Stimulated activated CD4-positive, alpha-beta T cell treated with anti-CD3 and anti-CD28 coated beads, Interleukin-4, amount 100 ng/mL, for 4 hours (primary cell): ENCODE measurements around the gene PSMB8.
A peak's percentile ranks its signal among the peaks of the same experiment; 100 is the strongest.

ENCODE experiments used
- DNase-seq, 2 experiments: peaks; one replicate each; pipeline ENCODE4 v3.0.0-alpha.2; 2020

The PSMB8 gene

DNA sequence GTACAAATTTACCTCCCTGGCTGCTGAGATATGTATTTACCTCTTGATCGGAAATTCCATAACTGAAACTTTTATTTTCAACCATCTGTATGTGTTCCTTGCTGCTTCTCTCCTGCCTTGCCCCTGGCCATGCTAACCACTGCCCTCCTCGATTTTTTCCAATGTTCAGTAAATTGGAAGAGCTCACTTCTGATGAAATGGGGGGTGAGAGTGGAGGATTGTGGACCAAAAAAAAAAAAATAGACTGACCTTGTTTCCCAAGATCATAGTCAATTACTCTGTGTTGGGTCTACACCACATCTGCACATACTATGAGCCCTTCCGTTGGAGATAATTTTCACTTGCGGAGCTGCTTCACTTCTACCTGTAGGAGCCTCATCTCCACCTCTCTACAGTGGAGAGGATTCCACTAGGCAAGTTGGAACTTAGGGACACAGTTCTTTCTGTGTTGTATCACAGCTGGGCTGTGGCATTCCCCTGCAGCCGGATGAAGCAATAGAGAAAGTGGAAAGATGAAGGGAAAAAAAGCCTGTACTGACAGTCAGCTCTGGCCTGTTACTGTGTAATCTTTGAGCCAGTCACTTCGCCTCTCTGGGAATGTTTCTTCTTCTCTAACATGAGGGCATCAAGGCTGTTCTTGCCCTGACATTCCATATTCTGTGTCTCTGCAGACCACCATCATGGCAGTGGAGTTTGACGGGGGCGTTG lies 11.8 kb upstream of the PSMB8 start:
- DNase-seq: no peak

DNA sequence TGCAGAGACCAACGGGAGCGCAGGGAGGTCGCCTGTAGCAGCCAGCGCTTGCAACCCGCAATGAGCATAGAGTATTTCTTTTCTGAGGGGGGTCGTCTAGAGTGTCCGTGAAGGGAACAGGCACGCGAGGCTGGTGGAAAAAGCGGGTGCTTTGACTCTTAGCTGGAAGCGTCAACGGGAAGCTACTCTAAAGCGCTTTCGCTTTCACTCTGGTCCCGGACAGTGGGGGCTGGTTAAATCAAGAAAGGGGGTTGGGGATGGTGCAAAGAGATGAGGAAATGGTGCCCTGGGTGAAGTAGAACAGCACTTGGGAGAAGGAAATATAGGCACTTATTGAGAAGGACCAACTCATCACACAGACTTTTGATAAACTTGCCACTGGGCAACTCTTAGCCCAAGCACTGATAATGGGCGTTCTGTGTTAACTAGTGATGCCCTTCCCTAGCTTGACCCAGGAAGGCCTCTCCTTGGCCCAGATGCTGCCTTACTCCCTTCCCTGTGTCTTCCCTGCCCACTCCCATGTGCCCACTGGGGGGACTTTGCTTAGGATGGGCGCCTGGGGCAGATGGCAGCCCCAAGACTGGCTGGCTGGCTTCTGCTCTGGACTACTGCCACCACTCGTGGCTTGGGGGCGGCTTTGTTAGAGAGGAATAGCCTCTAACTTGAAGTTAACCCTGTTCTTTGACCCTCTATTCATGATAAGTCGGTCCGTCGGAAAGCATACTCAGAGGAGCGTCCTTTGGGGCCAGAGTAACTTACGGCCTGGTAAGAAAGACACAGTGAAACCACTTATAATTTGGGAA lies 10.7 kb upstream of the PSMB8 start:
- DNase-seq: peak; percentile 57 to 79

DNA sequence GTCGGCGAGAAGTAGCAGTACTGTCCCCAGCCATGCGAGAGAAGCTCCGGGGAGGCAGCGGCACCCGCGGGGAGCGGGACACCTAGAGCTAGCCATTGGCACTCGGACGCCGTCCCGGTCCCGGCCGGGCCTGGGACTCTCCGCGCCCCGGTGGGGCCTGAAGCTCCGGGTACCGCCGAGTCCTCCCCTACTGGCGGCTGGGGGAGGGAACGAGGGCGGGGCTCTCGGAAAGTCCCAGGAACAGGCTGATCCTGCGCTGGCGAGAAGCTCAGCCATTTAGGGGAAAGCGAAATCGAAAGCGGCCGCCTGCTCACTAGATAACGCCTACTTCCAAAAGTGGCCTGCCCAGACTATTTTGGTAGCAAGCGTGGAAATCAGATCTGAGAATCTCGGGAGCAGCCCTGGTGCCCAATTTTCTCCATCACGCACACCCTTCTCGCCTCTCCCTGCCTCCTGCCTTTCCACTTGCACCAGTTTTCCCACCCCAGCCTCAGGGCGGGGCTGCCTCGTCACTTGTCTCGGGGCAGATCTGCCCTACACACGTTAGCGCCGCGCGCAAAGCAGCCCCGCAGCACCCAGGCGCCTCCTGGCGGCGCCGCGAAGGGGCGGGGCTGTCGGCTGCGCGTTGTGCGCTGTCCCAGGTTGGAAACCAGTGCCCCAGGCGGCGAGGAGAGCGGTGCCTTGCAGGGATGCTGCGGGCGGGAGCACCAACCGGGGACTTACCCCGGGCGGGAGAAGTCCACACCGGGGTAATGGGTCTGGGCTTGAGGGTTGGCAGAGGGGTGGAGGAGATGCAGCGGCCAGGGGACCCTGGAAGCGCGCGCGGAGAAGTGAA lies 9.9 kb upstream of the PSMB8 start, which contains the start of the genes PSMB9 and TAP1:
TSS of gene PSMB9 (plus strand) at position 652 of the 835 bp plus-strand sequence. CDS start at position 690, 38 bp downstream.
TSS of gene TAP1 (minus strand) at position 164 of the 835 bp plus-strand sequence. CDS start at position 96, 68 bp downstream.
- peak; percentile 95 to 98 for DNase-seq

DNA sequence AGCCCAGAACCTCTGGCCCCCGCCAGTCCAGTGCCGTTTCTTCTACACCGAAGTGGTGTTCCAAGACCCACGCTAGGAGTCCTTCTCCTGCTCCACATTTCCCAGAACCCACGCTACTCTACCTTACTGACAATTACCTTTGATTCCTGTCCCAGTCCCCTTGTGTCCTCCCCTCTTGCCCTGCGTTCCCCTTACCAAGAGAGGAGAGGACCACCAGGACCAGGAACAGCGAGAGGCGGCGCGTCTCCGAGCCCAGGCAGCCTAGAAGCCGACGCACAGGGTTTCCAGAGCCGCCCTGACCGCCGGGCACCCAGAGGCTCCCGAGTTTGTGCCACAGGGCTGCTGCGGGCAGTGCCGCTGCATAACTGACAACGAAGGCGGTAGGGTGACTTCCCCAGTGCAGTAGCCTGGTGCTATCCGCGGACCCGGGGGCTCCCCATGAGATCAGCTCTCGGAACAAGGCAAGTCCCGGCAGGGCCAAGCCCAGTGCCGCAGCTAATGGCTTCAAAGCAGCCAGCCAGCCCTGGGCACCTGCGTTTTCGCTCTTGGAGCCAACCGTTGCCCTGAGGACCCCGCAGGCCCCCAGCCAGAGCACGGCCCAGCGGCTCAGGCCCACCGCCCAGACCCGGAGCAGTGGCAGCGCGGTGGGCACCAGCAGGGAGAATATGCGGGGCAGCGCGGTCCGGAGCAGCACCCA lies 9.1 kb upstream of the PSMB8 start:
- DNase-seq: peak; percentile 45 to 52

DNA sequence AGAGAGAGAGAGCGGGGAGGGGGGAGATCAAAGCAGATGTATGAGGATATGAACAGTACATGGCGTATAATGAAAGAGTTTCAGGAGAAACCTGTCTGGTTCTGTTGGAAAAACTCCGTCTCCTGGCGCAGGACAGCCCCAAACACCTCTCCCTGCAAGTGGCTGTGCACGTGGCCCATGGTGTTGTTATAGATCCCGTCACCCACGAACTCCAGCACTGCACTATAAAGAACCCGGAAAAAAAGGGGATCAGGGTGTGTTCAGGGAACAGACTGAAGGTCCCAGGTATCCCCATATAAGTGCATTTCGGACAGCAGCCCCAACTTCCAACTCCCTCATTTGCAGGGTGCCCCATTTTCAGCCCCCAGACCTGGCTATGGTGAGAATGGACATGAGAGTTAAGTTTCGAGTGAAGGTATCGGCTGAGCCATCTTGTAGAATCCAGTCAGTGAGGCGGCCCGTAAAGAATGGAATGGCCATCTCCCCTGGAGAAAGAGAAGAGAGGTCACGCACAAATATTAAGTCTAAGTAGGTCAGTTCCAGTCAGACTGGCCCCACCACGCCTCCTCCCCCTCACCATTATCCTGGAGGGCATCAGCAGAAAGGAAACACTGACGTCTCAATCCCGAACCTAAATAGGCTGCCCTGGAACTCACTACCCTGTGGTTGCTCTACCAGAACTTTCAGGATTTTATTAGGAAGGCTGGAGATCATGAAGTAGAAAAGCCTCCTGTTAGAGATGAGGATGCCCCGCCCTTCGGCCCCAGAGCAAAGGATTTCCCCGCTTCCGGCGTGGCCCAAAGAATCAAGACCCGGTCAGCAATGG lies 8.4 kb upstream of the PSMB8 start:
- peak in 1 of 2 experiments; percentile 48 for DNase-seq

DNA sequence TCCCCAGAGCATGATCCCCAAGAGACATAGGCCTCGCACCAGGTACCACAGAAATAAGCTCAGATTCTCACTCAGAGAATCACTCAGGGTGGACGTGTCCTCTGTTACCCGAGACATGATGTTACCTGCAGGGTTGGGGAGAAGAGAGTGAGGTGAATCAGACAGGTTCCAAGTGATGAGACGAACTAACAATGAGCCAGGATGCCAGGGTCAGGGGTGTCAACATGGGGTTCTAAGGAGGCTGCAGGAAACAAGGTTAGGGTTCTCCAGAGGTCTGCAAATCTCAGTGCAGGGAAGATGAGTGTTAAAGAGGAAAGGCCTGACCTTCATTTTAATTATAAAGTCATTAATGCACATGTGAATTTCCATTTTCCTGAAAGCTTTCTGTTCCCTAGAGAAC lies 7.2 kb upstream of the PSMB8 start:
- no peak for DNase-seq

DNA sequence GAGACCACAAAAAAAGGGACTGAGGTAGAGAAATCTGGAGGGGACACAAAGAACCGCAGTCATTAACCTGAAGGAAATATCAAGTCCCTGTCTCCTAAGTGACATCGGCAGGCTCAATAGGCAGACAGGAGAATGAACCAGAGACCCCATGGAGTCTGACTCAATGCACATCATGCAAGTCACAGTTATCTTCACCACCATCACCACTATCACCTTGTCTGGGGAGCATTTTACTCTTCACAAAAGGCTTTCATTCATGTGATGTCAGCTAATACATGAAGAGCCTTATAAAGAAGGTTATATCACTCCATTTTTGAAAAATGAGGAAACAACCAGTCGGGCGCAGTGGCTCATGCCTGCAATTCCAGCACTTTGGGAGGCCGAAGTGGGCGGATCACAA lies 5.3 kb upstream of the PSMB8 start:
- DNase-seq: no peak

DNA sequence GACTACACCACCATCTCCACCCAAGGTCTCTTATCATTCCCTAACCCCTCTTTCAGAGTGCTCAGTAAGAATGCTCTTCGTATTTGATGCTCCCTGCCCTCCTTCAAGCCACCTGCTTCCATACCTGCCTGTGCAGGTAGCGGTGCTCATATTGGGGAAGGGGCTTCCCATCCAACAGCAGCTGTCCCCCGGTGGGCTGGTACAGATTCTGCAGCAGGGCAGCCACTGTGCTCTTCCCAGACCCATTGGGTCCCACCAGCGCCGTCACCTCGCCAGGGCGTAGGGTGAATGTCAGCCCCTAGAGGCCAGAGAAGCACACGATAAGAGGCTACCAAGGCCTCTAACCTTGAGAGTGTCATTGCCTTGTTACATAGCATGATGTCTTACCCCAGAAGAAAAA lies 3.9 kb upstream of the PSMB8 start:
- DNase-seq: no peak

DNA sequence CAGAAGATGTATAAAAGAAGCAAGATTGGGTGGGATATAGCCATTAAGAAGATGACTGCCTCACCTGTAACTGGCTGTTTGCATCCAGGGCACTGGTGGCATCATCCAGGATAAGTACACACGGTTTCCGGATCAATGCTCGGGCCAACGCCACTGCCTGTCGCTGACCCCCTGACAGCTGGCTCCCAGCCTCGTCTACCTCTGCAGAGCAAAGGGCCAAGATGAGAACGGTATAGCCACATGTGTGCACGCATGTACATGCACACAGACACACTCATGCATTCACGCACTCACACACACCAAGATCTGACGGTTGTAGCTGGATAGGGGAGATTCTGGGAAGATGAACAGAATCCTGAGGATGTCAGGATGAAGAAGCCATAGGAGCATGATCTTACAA lies 3.2 kb upstream of the PSMB8 start:
- no peak for DNase-seq

DNA sequence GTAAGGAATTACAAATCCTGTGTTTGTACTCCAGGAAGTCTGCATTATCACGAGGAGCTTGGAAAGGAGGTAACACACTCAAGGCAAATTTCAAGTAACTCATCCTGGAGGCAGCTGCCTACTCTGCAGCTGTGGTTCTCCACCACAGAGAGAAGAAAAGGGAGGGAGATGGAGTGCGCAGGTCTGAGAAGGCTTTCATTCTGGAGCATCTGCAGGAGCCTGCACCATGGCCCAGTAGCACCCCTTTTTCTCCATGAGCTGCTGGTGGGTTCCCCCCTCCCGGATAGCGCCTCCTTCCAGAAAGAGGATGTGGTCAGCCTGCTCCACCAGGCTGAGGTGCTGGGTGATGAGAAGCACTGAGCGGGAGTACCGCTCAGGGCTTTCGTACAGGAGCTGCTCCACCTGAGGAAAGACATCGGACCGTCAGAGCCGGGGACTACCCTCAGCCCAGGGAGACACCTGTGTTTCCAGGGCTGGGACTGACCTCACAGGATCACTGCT lies 1.6 kb upstream of the PSMB8 start:
- DNase-seq: peak; percentile 31 to 37

DNA sequence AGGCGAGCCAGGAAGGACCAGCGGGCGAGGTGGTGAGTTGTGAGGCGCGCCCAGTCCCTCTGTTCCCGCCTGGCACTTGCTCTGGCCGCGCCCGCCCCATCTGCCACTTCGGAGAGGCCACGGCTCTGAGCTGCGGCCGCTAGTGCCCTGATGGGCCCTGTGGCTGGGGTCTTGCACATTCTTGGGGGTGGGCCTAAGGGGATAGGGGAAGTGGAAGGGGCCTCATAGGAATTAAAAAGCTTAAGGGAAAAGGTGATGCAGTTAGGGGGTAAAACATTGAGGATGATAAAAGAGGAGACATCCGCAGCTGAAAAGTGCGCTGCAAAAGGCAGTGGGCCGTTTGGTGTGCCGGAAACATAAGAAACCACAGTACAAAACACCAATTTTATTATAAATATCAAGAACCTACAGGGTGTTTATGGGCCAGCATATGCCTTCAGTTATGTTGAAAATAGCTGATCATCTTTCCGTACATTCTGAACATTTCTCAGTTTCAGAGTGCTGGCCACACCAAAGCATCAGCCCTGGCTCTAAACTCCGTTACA lies 1.1 kb upstream of the PSMB8 start:
- DNase-seq: no peak

DNA sequence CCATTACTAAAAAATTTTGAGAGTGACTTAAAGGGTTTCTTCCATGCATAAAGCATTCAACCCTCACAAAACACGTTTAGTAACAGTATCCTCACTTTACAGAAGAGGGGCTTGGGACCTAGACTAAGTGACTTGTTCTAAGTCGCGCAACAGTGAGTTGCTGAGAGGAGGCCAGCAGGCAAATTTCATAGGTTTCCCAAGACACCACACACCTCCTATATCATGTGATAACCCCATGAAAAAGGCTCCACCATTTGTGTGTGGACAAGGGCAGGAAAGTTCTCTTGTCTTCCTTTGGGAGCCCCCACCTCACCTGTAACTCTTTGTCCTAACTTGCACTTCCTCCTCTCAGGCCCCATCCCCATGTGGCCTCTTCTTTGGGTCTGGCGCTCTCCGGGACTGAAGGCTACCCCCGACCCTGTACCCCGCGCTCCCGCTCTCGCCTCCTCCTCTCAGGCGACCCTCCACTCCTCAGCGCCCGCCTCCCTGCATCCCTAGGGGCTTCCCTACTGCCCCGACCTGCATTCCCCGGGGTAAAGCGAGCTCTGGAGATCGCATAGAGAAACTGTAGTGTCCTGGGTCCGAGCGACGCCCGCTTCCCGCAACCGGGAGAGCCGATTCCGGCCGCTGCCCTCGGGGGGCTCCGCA lies 392 bp downstream of the PSMB8 start:
- peak in 1 of 2 experiments; percentile 19 for DNase-seq

DNA sequence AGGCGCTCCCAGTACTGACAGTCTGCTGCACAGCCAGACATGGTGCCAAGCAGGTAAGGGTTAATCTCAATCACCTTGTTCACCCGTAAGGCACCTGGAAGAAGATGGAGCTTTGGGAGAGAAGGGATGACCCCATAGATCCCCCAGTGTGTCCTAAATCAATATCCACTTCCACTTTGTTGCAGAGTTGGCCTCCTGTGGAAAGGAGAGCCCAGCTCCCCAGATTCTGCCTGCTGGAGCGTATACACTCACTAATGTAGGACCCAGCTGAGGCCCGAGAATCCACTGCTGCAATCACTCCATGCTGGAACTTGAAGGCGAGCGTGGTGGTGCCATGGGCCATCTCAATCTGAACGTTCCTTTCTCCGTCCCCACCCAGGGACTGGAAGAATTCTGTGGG lies 1.2 kb downstream of the PSMB8 start:
- DNase-seq: no peak

DNA sequence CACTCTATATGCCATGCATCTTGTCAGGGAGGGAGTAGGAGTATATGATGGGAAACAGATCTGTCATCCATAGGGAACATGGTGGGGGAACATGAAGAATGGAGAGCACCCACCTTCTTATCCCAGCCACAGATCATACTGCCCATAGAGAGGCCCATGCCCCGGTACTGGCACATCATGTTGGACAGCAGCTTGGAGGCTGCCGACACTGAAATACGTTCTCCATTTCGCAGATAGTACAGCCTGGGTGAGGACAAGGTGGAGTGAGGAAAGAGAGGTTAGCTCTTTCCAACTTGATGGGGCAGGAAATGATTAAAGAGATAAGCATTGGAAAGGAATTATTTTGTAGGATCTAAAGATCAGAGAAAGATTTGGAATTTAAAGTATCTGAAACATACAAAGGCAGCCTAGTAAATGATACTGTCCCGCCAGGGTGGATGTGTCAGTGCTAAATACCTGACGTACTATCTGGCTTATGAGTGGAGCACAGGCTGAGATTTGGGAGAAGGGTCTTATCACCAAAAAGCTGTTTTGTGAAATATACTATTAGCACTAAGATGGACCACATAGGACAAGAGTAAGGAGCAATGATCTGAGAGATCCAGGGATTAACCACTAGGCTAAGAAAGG lies 1.7 kb downstream of the PSMB8 start:
- no peak for DNase-seq

DNA sequence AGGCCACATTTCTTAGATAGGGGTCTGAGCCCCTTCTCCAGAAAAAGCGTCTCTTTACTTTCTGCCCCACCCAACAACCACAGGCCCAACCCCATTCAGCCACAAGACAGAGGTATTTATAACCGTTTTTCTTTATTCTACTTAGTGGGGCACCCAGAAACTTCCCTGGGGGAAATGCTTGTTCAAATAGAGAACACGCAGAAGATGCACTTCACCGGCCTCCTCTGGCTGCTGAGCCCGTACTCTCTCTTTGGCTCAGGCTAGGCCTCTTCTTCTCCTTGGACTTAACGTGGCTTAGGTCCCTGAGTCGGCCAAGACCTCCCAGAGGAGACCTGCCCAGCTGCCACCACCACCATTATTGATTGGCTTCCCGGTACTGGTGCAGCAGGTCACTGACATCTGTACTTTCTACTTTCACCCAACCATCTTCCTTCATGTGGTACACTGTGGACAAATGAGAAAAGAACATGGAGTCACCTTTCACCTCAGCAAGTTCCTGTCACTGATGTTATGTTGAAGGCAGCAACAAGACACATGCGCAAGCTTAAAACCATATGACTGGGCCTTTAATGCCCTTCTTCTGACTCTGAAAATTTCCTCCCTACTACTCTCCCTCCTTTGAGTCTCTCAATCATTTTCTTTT lies 3.1 kb downstream of the PSMB8 start:
- no peak for DNase-seq

DNA sequence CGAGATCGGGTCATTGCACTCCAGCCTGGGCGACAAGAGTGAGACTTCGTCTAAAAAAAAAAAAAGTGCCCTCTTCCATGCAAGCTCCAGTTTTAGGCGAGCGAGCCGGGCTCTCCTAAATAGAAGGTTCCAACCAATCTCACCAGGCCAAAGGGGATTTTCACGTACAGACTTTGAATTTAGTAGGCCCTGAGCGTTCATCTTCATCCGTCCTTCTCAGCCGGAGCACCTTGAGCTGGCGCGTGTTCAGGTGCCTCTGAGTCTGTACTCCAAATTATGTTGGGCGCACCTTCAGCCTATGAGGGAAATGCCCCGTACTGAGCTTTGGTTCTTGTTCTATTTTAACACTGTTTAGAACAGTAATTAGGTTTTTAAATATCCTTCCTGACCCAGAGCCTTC lies 4.5 kb downstream of the PSMB8 start:
- DNase-seq: no peak

DNA sequence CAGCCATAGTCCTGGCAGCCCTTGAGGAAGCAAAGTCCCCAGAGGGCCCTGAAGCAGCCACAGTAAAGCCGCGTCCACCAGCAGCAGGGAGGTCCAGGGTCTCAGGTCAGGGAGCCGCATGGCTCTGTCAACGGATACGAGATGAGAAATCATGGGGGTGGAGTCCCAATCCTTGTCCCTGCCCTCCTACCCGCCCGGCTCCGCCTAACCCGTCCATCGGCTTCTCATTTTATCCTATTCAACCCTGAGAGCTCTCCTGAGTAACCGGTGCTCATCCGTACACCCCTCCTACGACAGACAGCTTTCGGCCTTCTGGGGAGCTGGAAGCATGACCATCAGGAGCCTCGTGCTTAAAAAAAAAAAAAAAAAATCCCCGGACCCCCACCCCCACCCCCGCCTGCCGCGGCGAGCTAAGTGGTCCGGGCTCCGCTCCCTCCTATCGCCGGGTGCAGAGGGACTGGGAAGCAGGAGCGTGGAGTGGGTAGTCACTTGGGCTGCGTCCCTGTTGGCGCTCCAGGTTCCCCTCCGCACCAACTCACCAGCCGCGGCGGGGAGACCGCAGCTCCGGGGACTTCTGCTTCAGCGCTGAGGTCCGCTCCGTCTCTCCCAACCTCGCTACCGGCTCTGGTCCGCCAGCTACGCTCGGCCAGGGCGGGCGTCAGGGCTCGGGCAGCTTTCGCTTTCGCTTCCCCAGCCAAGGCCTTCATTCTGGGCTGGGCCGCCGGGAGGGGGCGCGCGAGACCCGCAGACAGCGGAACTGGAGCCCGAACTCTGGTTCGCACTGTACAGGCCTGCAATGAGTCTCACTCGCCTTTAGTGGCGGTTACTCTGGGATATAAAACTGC lies 5.5 kb downstream of the PSMB8 start, which contains the start of gene TAP2:
TSS of gene TAP2 (minus strand) at position 626 of the 845 bp plus-strand sequence. CDS start at position 120, 506 bp downstream.
- peak; percentile 95 to 99 for DNase-seq

DNA sequence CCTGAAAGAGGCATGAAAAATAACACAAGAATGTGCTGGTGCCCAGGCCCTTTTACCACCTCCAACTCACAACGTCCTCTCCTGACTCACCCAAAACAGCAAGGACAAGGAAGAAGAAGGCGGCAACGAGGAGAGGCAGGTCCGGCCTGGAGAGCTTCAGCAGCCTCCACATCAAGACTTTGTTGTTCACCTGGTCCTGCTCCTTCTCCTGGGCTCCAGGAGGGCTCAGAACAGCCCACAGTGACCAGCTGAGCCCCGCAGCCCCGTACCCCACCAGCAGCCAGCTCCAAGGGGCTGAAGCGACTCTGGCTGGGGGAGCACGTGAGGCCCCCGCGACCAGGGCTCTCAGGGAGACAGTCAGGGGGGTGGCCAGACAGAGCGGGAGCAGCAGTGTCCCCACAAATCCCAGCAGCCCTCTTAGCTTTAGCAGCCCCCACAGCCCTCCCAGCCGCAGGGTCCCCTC lies 6.2 kb downstream of the PSMB8 start:
- DNase-seq: no peak
